ENCODE results near the gene ZNF22. TPM values are rescaled to one million over a fixed set of nuclear protein-coding genes. Genes with fewer than 3 reads are reported as not detected.
"Not testable (repeated sequence)": the region's sequence is repeated elsewhere in the genome, so short reads cannot be mapped to it uniquely, and the experiment has no call there.

Gene ZNF22
- total and polyA plus RNA-seq, 9 donors = 19.4 to 38.0 (median 27.4) TPM

- TF ChIP-seq POLR2A (IDR thresholded peaks at IDR 0.05) (no peak), CTCF (IDR thresholded peaks at IDR 0.05) (peak; percentile 54 to 79 (median 73))
- Histone ChIP-seq H3K4me1 (ENCODE audit: insufficient read depth) (no peaks in the 10 kb centered on the region), H3K36me3 (no peaks in the 10 kb centered on the region), H3K27ac (no peak overlapping the region), H3K4me3 (no peak overlapping the region), H3K9me3 (no peaks in the 10 kb centered on the region), H3K27me3 (no peaks in the 10 kb centered on the region)
- DNase-seq = peak in 2 of 5 donors; percentile 9 to 38
- 3 to 6% (median 4%) methylated on average over 8 of the region's 8 CpGs for WGBS, 3 donors
- intact Hi-C loops (cut with DNase I) = loop anchor here in 1 of 4 donors (10.0 kb wide), 1 partner anchor 74 kb away; no protein-coding TSS in a partner anchor
Observed at GRCh38 chr10:45008524-45009161, 7.9 kb downstream of the ZNF22 start.

- H3K36me3 ChIP-seq; intact Hi-C loops (cut with DNase I); H3K4me1 ChIP-seq (ENCODE audit: insufficient read depth); H3K27me3 ChIP-seq; H3K9me3 ChIP-seq; H3K27ac ChIP-seq; H3K4me3 ChIP-seq; DNase-seq: not testable (repeated sequence)
- 74 to 85% (median 76%) methylated on average over 10 of the region's 10 CpGs for WGBS, 3 donors
Observed at GRCh38 chr10:45014557-45014956, 13.8 kb downstream of the ZNF22 start.

GRCh38 chr10:45015590-45015989 lies 14.9 kb downstream of the ZNF22 start:
- Histone ChIP-seq H3K4me1 (ENCODE audit: insufficient read depth) (no peaks in the 10 kb centered on the region), H3K27ac (no peak overlapping the region), H3K4me3 (no peak overlapping the region), H3K36me3 (no peaks in the 10 kb centered on the region), H3K9me3 (no peaks in the 10 kb centered on the region), H3K27me3 (no peaks in the 10 kb centered on the region)
- WGBS, 3 donors = 4 to 31% (median 9%) methylated on average over 2 of the region's 2 CpGs
- DNase-seq = no peak
- TF ChIP-seq CTCF (IDR thresholded peaks at IDR 0.05) (no peak), POLR2A (IDR thresholded peaks at IDR 0.05) (no peak), EP300 (IDR thresholded peaks at IDR 0.05) (no peak)
- intact Hi-C loops (cut with DNase I) = no loop called here

- WGBS, 3 donors = 56 to 66% (median 62%) methylated on average over 2 of the region's 2 CpGs
Observed at GRCh38 chr10:45023426-45023825, 22.7 kb downstream of the ZNF22 start.

More at GRCh38 chr10:45023426-45023825, 22.7 kb downstream of the ZNF22 start:
- Histone ChIP-seq H3K9me3 (no peaks in the 10 kb centered on the region), H3K4me3 (no peak overlapping the region), H3K27ac (no peak overlapping the region), H3K4me1 (ENCODE audit: insufficient read depth) (no peaks in the 10 kb centered on the region), H3K36me3 (no peaks in the 10 kb centered on the region), H3K27me3 (no peaks in the 10 kb centered on the region)
- intact Hi-C loops (cut with DNase I) = loop anchor here in 1 of 4 donors (5.0 kb wide), 1 partner anchor 1256 kb away; no protein-coding TSS in a partner anchor
- TF ChIP-seq POLR2A (IDR thresholded peaks at IDR 0.05) = no peak
- no peak for TF ChIP-seq CTCF (IDR thresholded peaks at IDR 0.05)
- TF ChIP-seq EP300 (IDR thresholded peaks at IDR 0.05) = no peak
- no peak for DNase-seq
